GM12872 (cell line): ENCODE results near the gene ELP4.
A peak's percentile ranks its signal among the peaks of the same experiment; 100 is the strongest.

Experiments
- TF ChIP-seq, protein P1 (sequence below): IDR thresholded peaks from 3 replicates; pipeline ENCODE4 v1.5.1; 2011; ENCODE audit warnings: low read depth, mild to moderate bottlenecking, low read length, moderate library complexity; ENCODE audit not compliant: insufficient read depth

The ELP4 gene

DNA sequence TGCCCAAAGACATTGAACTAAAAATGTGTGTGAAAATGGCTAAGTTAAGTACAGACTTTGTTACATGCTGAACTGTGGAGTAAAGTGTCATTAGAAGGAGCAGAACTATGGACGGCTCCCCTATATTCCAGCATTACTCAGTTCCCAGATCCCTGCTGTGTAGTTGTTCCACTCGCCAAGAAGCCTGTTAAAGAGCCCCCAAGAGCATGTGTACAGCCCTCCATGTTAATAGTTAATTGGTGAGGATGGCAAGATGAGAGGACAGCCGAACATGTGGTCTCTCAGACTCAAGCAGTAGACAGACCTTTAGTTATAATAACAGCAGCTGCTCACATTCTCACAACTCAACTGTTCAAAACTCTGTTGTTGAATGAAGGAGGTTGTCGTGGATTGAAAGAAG lies 127.4 kb downstream of the ELP4 start:
- TF ChIP-seq, protein P1, sequence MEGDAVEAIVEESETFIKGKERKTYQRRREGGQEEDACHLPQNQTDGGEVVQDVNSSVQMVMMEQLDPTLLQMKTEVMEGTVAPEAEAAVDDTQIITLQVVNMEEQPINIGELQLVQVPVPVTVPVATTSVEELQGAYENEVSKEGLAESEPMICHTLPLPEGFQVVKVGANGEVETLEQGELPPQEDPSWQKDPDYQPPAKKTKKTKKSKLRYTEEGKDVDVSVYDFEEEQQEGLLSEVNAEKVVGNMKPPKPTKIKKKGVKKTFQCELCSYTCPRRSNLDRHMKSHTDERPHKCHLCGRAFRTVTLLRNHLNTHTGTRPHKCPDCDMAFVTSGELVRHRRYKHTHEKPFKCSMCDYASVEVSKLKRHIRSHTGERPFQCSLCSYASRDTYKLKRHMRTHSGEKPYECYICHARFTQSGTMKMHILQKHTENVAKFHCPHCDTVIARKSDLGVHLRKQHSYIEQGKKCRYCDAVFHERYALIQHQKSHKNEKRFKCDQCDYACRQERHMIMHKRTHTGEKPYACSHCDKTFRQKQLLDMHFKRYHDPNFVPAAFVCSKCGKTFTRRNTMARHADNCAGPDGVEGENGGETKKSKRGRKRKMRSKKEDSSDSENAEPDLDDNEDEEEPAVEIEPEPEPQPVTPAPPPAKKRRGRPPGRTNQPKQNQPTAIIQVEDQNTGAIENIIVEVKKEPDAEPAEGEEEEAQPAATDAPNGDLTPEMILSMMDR, result no peak

DNA sequence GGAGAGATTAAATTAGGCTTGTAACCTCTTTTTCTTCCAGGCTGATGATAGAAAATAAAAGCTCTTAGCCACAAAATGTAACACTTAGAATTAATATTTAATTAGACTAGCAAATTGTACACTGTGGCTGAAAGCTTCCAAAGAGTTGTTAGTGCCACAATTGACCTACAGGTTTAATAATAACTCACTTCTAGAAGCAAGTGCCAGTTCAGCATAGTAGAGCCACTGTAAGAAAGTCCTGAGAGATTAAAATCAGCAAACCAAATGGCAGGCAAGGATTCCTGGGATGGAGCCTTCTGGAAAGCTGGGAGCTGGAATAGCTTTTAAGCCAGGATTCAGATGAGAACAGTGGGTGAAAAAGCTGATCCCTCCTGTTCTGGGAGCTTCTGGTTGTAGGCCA lies 131.0 kb downstream of the ELP4 start:
- TF ChIP-seq, protein P1, result no peak

DNA sequence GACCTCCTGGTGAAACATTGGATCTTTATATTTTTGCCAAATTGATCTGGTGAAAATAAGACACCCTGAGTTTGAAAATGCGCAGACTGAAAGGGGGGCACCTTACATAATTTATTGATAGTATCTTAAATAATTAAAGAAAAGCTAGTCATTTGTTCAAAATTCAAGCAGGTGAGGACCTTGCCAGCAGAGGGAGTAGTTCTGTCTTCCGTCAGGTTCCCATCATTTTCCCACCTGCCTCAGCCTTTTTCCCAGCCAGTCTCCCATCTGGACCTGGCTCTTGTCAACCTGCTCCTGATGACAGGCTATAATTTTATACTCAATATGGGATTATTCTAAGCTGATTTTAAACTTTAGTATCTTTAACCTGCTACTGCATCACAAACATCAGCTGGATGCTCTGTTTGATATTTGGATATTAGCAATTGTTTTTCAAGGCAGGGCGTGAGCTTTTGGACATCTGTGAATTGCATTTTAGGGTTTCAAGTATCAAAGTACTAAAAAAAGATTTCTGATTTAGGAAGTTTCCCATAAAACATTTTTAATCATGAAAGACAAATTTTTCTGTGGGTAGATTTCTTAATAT lies 132.0 kb downstream of the ELP4 start:
- TF ChIP-seq, protein P1, result peak; percentile 73

DNA sequence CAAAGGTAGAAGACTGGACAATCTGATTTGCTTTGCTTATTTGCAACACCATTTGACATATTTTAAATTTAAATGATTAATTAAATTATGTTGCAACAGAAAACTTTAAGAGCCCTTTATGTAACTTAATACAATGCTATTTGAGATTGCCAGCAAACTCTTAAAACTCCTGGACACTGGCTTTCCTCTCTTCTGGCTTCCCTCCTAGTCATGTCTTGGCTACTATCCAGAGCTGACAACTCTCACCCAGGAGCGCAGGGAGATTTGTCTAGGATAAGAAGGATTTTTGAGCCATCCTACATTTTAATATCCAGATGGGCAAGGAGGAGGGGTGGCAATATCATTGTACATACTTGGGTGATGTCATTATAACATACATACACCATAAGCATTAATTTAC lies 134.3 kb downstream of the ELP4 start:
- TF ChIP-seq, protein P1, result no peak

DNA sequence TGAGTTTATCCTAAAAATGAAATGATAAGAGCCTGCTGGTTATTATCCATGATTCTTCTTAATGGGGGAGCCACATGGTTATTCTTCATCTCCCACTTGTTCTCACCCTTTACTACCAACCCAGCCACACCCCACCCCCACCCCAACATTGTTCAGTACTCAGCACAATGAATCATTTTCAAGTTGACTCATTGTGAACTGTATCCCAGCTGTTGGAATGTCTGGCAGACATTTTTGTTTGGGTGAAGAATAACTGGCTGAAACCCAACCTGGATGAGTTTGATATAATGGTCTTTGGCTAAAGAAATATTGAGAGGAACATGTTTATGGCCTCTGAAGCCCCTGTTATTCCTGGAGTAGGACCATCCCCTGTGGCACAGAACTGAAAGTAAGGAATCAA lies 136.2 kb downstream of the ELP4 start:
- TF ChIP-seq, protein P1, result no peak

DNA sequence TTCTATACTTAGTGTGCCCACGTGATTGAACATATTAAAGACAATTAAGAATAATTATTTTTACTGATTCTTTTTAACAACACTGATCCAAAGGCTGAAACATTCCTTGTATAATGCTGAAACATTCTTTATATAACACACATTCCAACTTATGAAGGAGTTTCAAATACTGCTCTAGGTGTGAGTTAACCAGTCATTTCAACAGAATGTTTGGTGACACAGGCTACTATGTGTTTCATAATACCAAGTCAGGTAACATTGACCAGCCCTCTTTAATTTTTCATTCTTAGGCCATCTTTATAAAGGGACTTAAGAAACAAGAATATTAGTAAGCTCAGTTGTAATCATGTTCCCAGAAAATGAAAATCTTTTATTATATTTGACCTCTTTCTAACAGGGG lies 136.6 kb downstream of the ELP4 start:
- TF ChIP-seq, protein P1, result no peak

DNA sequence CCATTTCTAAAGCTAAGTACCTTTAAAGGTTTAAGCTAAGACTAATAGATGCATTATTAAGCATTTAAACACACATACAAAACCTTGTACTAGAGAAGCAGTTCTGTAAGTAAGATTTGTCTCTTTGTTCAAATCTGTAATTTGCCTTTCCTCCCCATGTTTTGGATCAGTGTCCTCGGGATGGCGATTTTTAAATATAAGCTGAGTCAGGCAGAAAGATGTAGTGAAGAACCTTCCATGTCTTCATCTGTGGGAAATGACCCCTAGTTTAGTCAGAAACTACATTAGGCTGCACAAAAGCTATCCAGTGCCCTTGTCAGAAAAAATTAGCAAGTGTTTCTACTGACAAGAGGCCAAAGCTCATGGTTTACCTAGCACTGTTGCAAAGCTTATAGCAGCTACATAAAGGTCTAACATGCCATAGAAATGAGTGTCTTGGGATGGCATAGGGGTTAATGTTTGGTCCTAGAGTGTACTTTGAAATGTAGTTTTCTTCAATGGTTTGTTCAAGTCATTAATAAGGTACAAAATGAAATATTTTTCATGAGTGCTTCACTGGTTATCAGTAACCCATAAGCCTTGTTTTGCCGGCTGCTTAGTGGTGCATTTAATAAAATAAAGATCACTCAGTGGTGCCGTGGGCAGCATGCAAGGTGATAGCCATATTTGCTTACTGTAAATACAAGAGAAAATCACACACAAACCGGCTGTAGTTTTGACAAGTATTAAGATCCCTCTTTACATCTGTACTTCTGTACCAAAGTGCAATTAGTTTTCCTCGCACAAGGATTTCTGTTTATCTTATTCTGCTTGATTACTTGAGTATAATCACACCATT lies 139.8 kb downstream of the ELP4 start:
- TF ChIP-seq, protein P1, result no peak
